Measurements from ENCODE around the gene PKIG. TPM values are rescaled to one million over a fixed set of nuclear protein-coding genes. Genes with fewer than 3 reads are reported as not detected.

Gene PKIG
- total RNA-seq, 2 experiments from 2014 or later, result 31.7 to 46.9 TPM

DNA sequence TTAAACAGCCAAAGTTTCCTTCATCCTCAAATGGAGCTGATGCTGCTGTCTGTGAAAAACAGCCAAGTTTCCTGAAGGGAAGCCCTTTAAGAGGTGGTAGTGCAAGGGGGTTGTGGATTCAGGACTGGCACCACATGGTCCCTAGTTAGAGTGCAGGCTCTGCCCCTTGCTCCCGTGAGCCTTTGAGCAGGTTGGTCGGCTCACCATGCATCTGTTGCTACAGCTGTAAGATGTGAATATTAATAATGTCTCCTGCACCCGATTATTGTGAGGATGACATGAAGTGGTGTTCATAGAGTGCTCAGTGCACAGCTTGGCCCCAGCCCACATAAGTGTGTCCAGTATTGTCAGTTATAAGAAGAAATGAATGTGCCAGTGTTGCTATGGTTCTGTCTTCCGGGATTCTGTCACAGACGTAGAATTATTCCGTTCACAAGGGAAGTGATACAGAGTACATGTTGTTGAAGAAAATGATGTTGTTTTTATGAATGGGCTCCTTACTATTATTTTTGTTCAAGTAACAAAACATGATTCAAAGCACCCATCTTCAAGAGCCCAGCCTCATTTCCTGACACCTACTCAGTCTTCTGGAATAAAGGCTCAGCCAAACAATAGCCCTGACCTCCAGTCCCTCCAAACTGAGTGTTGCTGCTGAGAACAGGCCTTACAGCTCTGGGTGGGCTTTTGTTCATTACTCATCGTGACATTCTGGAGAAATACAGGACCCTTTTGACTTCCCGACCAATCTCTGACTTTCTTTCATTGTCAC lies 2.9 kb upstream of the PKIG start:
- Histone ChIP-seq H3K36me3 (ENCODE audit: insufficient read depth, low read length) (no peaks in the 10 kb centered on the region; the same call in 1 of the 2 replicates), H2AFZ (ENCODE audit: low read length) (peak overlapping the region; percentile 85), H3K79me2 (ENCODE audit: insufficient read depth, low read depth, low read length) (peaks cover 30% of the 10 kb centered on the region), H4K20me1 (ENCODE audit: insufficient read depth, low read length) (no peaks in the 10 kb centered on the region), H3K4me1 (ENCODE audit: insufficient read depth, low read length, poor library complexity, severe bottlenecking) (peaks cover 70% of the 10 kb centered on the region), H3K4me3 (ENCODE audit: low read depth, low read length, poor library complexity, severe bottlenecking) (no peak overlapping the region), H3K9me3 (ENCODE audit: low read length) (no peaks in the 10 kb centered on the region), H3K4me2 (ENCODE audit: low read length) (peak overlapping the region; percentile 52), H3K27ac (ENCODE audit: low read depth, low read length, poor library complexity, severe bottlenecking) (peak overlapping the region; percentile 98), H3K9me2 (ENCODE audit: insufficient read depth, low read length) (no peaks in the 10 kb centered on the region)
- no TSS peak for BruUV-seq (replicated peaks)
- ChIA-PET CTCF (ENCODE audit: unreplicated experiment) (no interaction called here), POLR2A (no interaction called here)
- TF ChIP-seq EZH2phosphoT487 (IDR thresholded peaks at IDR 0.05; ENCODE audit: borderline replicate concordance, low read depth, low read length) (no peak), CTCF (conservative IDR thresholded peaks at IDR 0.05; ENCODE audit: low read length) (no peak)
- intact Hi-C loops (cut with micrococcal nuclease; ENCODE audit: unreplicated experiment), result loop anchor here (5.0 to 10.0 kb wide), 2 partner anchors 103 to 385 kb away; partner anchors contain the start of genes STK4 and TOMM34
- DNase-seq (ENCODE audit: low spot score), result peak; percentile 39

- peaks cover 77% of the 10 kb centered on the region for H3K4me1 ChIP-seq (ENCODE audit: insufficient read depth, low read length, poor library complexity, severe bottlenecking)
- no peaks in the 10 kb centered on the region; the same call in 1 of the 2 replicates for H3K36me3 ChIP-seq (ENCODE audit: insufficient read depth, low read length)
- ChIA-PET CTCF (ENCODE audit: unreplicated experiment) (interaction anchor here (0.5 kb wide), 1 partner anchor 64 kb away, joined by 3 read pairs; no protein-coding TSS in a partner anchor), POLR2A (interaction anchor here (0.6 to 0.7 kb wide), 3 partner anchors 291 to 373 kb away, joined by 3 to 4 read pairs (median 3); no protein-coding TSS in a partner anchor)
- no peaks in the 10 kb centered on the region for H4K20me1 ChIP-seq (ENCODE audit: insufficient read depth, low read length)
- H3K9me3 ChIP-seq (ENCODE audit: low read length), result no peaks in the 10 kb centered on the region
- H3K27ac ChIP-seq (ENCODE audit: low read depth, low read length, poor library complexity, severe bottlenecking), result peak overlapping the region; percentile 98
- intact Hi-C loops (cut with micrococcal nuclease; ENCODE audit: unreplicated experiment), result loop anchor here (10.0 kb wide), 1 partner anchor 384 kb away; the partner anchor contains the start of genes STK4 and TOMM34
- H3K79me2 ChIP-seq (ENCODE audit: insufficient read depth, low read depth, low read length), result peaks cover 42% of the 10 kb centered on the region
- H3K4me3 ChIP-seq (ENCODE audit: low read depth, low read length, poor library complexity, severe bottlenecking), result peak overlapping the region; percentile 72
- peak overlapping the region; percentile 54; the same call in 1 of the 2 replicates for H2AFZ ChIP-seq (ENCODE audit: low read length)
- DNase-seq (ENCODE audit: low spot score), result no peak
- H3K9me2 ChIP-seq (ENCODE audit: insufficient read depth, low read length), result no peaks in the 10 kb centered on the region
- H3K4me2 ChIP-seq (ENCODE audit: low read length), result peak overlapping the region; percentile 89
- TF ChIP-seq EZH2phosphoT487 (IDR thresholded peaks at IDR 0.05; ENCODE audit: borderline replicate concordance, low read depth, low read length) (no peak), CTCF (conservative IDR thresholded peaks at IDR 0.05; ENCODE audit: low read length) (no peak)
- no TSS peak for BruUV-seq (replicated peaks)
Measured at GRCh38 chr20:44580581-44581268, 1.7 kb upstream of the PKIG start.

All from OCI-LY7 (cell line).